Mucosa of descending colon (tissue), 3 donors: Measurements from ENCODE around the gene APBB2. TPM values are rescaled to one million over a fixed set of nuclear protein-coding genes. Genes with fewer than 3 reads are reported as not detected.

Source experiments
- ATAC-seq: fragments of 200-7000 bp; cut with Tn5 transposase; one replicate; pipeline ENCODE4 v1.9.1; 2020; ENCODE audit warnings: mild to moderate bottlenecking, moderate library complexity
- DNase-seq, 3 donors: peaks; one replicate each; pipeline ENCODE4 v3.0.0-alpha.2; 2020
- H3K36me3 ChIP-seq: fragments of 200-600 bp; one replicate; pipeline ENCODE4 v1.8.0; 2021; ENCODE audit warnings: low read depth, mild to moderate bottlenecking
- H3K4me1 ChIP-seq: fragments of 200-600 bp; one replicate; pipeline ENCODE4 v1.8.0; 2021; ENCODE audit warnings: low read depth, mild to moderate bottlenecking
- H3K4me3 ChIP-seq: fragments of 200-600 bp; one replicate; pipeline ENCODE4 v1.8.0; 2021; ENCODE audit warnings: mild to moderate bottlenecking
- H3K9me3 ChIP-seq: fragments of 200-600 bp; one replicate; pipeline ENCODE4 v1.8.0; 2021; ENCODE audit warnings: mild to moderate bottlenecking
- CTCF ChIP-seq: fragments of 200-600 bp; IDR thresholded peaks from one replicate; pipeline ENCODE4 v1.8.0; 2022; ENCODE audit warnings: antibody characterized with exemption, mild to moderate bottlenecking
- intact Hi-C, 2 donors: fragments of 100-400 bp; cut with DNase I in 1 of 2; cut with micrococcal nuclease in 1 of 2; formaldehyde crosslinking; loops; one replicate each; pipeline versions ENCODE4 v1.11.0 to v1.11.1; 2022; cut with DNase I, micrococcal nuclease
- total RNA-seq, 3 donors: library from RNA; stranded (reverse); fragmentation: NEBNext Ultra II Directional in 2 of 3; extraction: Animal tissue kit (Norgen Biotek cat#: 25700) in 2 of 3; gene quantifications; one replicate each; pipeline versions ENCODE4 v1.2.1 to v1.2.4, GENCODE V29; 2021 to 2023
- donor health status: DM: no; HTN: no; CAD: no; lungs with moderate emphysema.
- donor health status: DM: no; HTN: no; CAD: no.
- donor health status: DM: no; HTN: yes; CAD: no.

The APBB2 gene
- total RNA-seq, 3 donors from 2014 or later = 26.3 to 68.3 (median 29.6) TPM

GRCh38 chr4:41146716-41147506, 67.4 kb downstream of the APBB2 start:
- intact Hi-C loops = no loop called here
- H3K4me1 ChIP-seq = no peaks in the 10 kb centered on the region
- ATAC-seq = no peak
- no peaks in the 10 kb centered on the region for H3K36me3 ChIP-seq
- DNase-seq = no peak
- TF ChIP-seq CTCF = no peak
- no peaks in the 10 kb centered on the region for H3K9me3 ChIP-seq
- no peak overlapping the region for H3K4me3 ChIP-seq

DNA sequence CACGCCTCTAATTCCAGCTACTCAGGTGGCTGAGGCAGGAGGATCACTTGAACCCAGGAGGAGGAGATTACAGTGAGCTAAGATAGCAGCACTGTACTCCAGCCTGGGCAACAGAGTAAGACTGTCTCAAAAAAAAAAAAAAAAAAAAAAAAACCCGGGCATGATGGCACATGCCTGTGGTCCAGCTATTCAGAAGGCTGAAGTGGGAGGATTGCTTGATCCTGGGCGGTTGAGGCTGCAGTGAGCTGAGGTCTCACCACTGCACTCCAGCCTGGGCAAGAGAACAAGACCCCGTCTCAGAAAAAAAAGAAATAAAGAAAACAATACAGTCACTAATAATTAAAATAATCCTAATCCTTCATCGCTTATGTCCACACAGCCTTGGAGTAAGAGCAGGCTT, 68.1 kb downstream of the APBB2 start:
- Histone ChIP-seq H3K36me3 (no peaks in the 10 kb centered on the region), H3K4me3 (no peak overlapping the region), H3K4me1 (no peaks in the 10 kb centered on the region), H3K9me3 (no peaks in the 10 kb centered on the region)
- no peak for ATAC-seq
- DNase-seq = no peak
- intact Hi-C loops = no loop called here
- no peak for TF ChIP-seq CTCF

GRCh38 chr4:41145571-41146078, 68.7 kb downstream of the APBB2 start:
- TF ChIP-seq CTCF = no peak
- DNase-seq = no peak
- H3K4me3 ChIP-seq = no peak overlapping the region
- H3K36me3 ChIP-seq = no peaks in the 10 kb centered on the region
- no peaks in the 10 kb centered on the region for H3K9me3 ChIP-seq
- intact Hi-C loops = no loop called here
- no peaks in the 10 kb centered on the region for H3K4me1 ChIP-seq
- peak; percentile 75 for ATAC-seq

DNA sequence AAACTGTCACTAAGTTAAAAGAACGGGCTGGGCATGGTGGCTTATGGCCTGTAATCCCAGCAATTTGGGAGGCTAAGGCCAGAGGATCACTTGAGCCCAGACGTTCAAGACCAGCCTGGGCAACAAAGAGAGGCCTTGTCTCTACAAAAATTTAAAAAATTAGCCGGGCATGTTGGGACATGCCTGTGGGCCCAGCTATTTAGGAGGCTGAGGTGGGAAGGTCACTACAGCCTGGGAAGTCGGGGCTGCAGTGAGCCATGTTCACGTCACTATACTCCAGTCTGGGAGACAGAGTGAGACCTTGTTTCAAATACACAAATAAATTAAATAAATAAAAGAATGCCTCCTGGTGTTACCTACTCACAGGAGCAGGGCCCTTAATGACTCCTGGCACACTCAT, 69.5 kb downstream of the APBB2 start:
- no peak for DNase-seq
- TF ChIP-seq CTCF = no peak
- no peaks in the 10 kb centered on the region for H3K4me1 ChIP-seq
- H3K9me3 ChIP-seq = no peaks in the 10 kb centered on the region
- intact Hi-C loops = no loop called here
- H3K4me3 ChIP-seq = no peak overlapping the region
- H3K36me3 ChIP-seq = no peaks in the 10 kb centered on the region
- ATAC-seq = no peak

- no peak for DNase-seq
- no peaks in the 10 kb centered on the region for H3K4me1 ChIP-seq
- no peaks in the 10 kb centered on the region for H3K9me3 ChIP-seq
- intact Hi-C loops = no loop called here
- no peak overlapping the region for H3K4me3 ChIP-seq
- ATAC-seq = no peak
- no peak for TF ChIP-seq CTCF
- H3K36me3 ChIP-seq = no peaks in the 10 kb centered on the region
Observed at GRCh38 chr4:41144040-41144379, 70.3 kb downstream of the APBB2 start.
